Tibial artery (tissue), 4 donors: ENCODE data around the gene NEURL2.
A peak's percentile ranks its signal among the peaks of the same experiment; 100 is the strongest.
"Not testable (repeated sequence)": the region's sequence is repeated elsewhere in the genome, so short reads cannot be mapped to it uniquely, and the experiment has no call there.

Source experiments
- DNase-seq, 2 donors: peaks; one replicate each; pipeline ENCODE4 v3.0.0-alpha.2; 2019
- H3K27ac ChIP-seq, 2 donors: fragments of 200-600 bp; sonication (generic) in 1 of 2; 1 replicate in 1 of 2; 2 replicates in 1 of 2; pipeline ENCODE4 v1.5.1; 2018 to 2019; ENCODE audit warnings: mild to moderate bottlenecking in 1 of 2
- H3K27me3 ChIP-seq, 2 donors: fragments of 200-600 bp; sonication (generic) in 1 of 2; one replicate each; pipeline versions ENCODE4 v1.5.1 to v1.6.0; 2016 to 2019
- H3K36me3 ChIP-seq, 3 donors: fragments of 200-600 bp; sonication (generic) in 2 of 3; one replicate each; pipeline ENCODE4 v1.5.1; 2016 to 2019; ENCODE audit warnings: mild to moderate bottlenecking in 2 of 3
- H3K4me1 ChIP-seq, 4 donors: fragments of 200-600 bp; sonication (generic) in 2 of 4; 1 replicate in 3 of 4; 2 replicates in 1 of 4; pipeline ENCODE4 v1.5.1; 2016 to 2019
- H3K4me3 ChIP-seq, 2 donors: fragments of 200-600 bp; sonication (generic) in 1 of 2; 1 replicate in 1 of 2; 2 replicates in 1 of 2; pipeline ENCODE4 v1.5.1; 2018 to 2019; ENCODE audit warnings: mild to moderate bottlenecking in 2 of 2
- H3K9me3 ChIP-seq, 3 donors: fragments of 200-600 bp; sonication (generic) in 1 of 3; one replicate each; pipeline ENCODE4 v1.5.1; 2016 to 2019
- CTCF ChIP-seq, 2 experiments: fragments of 200-600 bp in 1 of 2; fragments of 450-650 bp in 1 of 2; IDR thresholded peaks; one replicate each; pipeline ENCODE4 v1.5.1; 2017 to 2019; ENCODE audit warnings: antibody characterized with exemption in 2 of 2, mild to moderate bottlenecking in 1 of 2, moderate library complexity in 1 of 2
- intact Hi-C: fragments of 100-400 bp; cut with DNase I; formaldehyde crosslinking; loops from one replicate; pipeline ENCODE4 v1.15.0; 2023; ENCODE audit warnings: low total_unique reads

NEURL2 gene

GRCh38 chr20:45935416-45936046, 44.5 kb upstream of the NEURL2 start:
- no peaks in the 10 kb centered on the region for H3K9me3 ChIP-seq
- H3K27me3 ChIP-seq: no peaks in the 10 kb centered on the region
- intact Hi-C loops: loop anchor here (5.0 kb wide), 2 partner anchors 37 to 1447 kb away; partner anchors contain the start of gene ZNF335

GRCh38 chr20:45934586-45935415, 43.8 kb upstream of the NEURL2 start, which contains the start of gene PCIF1:
TSS of gene PCIF1 (plus strand) at chr20:45934683. CDS start at chr20:45939000, 4,317 bp downstream.
- Histone ChIP-seq H3K4me3 (peak within 1 kb of the TSS; percentile 72 to 90), H3K4me1 (peaks cover 0 to 26% (median 16%) of the 10 kb centered on the region in 4 donors), H3K36me3 (peaks cover 21 to 28% (median 27%) of the 10 kb centered on the region in 3 donors), H3K9me3 (no peaks in the 10 kb centered on the region), H3K27ac (peak within 1 kb of the TSS; percentile 98 to 99), H3K27me3 (no peaks in the 10 kb centered on the region)
- DNase-seq: peak; percentile 97 to 99
- intact Hi-C loops: loop anchor here (1.0 to 5.0 kb wide), 4 partner anchors 38 to 1448 kb away; partner anchors contain the start of genes CTSA, DNTTIP1, NEURL2 and WFDC3
- TF ChIP-seq CTCF (IDR thresholded peaks at IDR 0.05): no peak

More at GRCh38 chr20:45935416-45936046, 44.5 kb upstream of the NEURL2 start:
- H3K27ac ChIP-seq: peak overlapping the region; percentile 98 to 99
- DNase-seq: no peak
- H3K4me1 ChIP-seq: peaks cover 0 to 26% (median 16%) of the 10 kb centered on the region in 4 donors
- no peak for TF ChIP-seq CTCF (IDR thresholded peaks at IDR 0.05)
- peaks cover 28 to 35% (median 34%) of the 10 kb centered on the region in 3 donors for H3K36me3 ChIP-seq
- peak overlapping the region; percentile 72 to 90 for H3K4me3 ChIP-seq

GRCh38 chr20:45934046-45934585, 43.1 kb upstream of the NEURL2 start:
- Histone ChIP-seq H3K36me3 (peaks cover 14 to 21% (median 20%) of the 10 kb centered on the region in 3 donors), H3K9me3 (no peaks in the 10 kb centered on the region), H3K4me1 (peaks cover 0 to 26% (median 16%) of the 10 kb centered on the region in 4 donors), H3K27ac (peak overlapping the region; percentile 98 to 99), H3K4me3 (peak overlapping the region; percentile 72 to 90), H3K27me3 (no peaks in the 10 kb centered on the region)
- peak; percentile 57 to 87 for DNase-seq
- no peak for TF ChIP-seq CTCF (IDR thresholded peaks at IDR 0.05)
- intact Hi-C loops: loop anchor here (1.0 to 5.0 kb wide), 2 partner anchors 42 to 143 kb away; partner anchors contain the start of genes CTSA, DNTTIP1, NEURL2 and WFDC3

GRCh38 chr20:45933266-45934045, 42.4 kb upstream of the NEURL2 start:
- Histone ChIP-seq H3K36me3 (peaks cover 8 to 14% (median 14%) of the 10 kb centered on the region in 3 donors), H3K4me1 (peaks cover 0 to 26% (median 16%) of the 10 kb centered on the region in 4 donors), H3K27ac (peak overlapping the region; percentile 98 to 99), H3K9me3 (no peaks in the 10 kb centered on the region), H3K4me3 (peak overlapping the region; percentile 72 to 90), H3K27me3 (no peaks in the 10 kb centered on the region)
- TF ChIP-seq CTCF (IDR thresholded peaks at IDR 0.05): peak; percentile 8 to 10
- DNase-seq: peak; percentile 63 to 89
- intact Hi-C loops: loop anchor here (1.0 to 5.0 kb wide), 2 partner anchors 41 to 142 kb away; partner anchors contain the start of genes CTSA, DNTTIP1, NEURL2 and WFDC3

GRCh38 chr20:45931680-45932079, 40.7 kb upstream of the NEURL2 start:
- not testable (repeated sequence) for DNase-seq, H3K27me3 ChIP-seq, H3K4me3 ChIP-seq, H3K9me3 ChIP-seq, H3K36me3 ChIP-seq, H3K27ac ChIP-seq
- intact Hi-C loops: loop anchor here (5.0 kb wide), 1 partner anchor 39 kb away; the partner anchor contains the start of genes CTSA and NEURL2
- peaks cover 0 to 22% (median 14%) of the 10 kb centered on the region in 4 donors for H3K4me1 ChIP-seq
